GM23338 (cell line): ENCODE measurements around the gene AFAP1. TPM values are rescaled to one million over a fixed set of nuclear protein-coding genes. Genes with fewer than 3 reads are reported as not detected.

Source experiments
- ATAC-seq: fragments of 200-7000 bp; cut with Tn5 transposase; 3 replicates; pipeline ENCODE4 v1.9.1; 2020
- DNase-seq: peaks from one replicate; pipeline ENCODE4 v3.0.0-alpha.2; 2015; ENCODE audit warnings: low spot score
- H2AFZ ChIP-seq: fragments of 200-600 bp; sonication (generic); 2 replicates; pipeline ENCODE4 v1.8.0; 2016; ENCODE audit warnings: antibody characterized with exemption, mild to moderate bottlenecking, moderate library complexity
- H3F3A ChIP-seq: fragments of 200-600 bp; sonication (generic); replicated peaks from 2 replicates; pipeline ENCODE4 v1.8.0; 2017; ENCODE audit warnings: antibody characterized with exemption, mixed run types, low read depth
- H3K27ac ChIP-seq: fragments of 200-600 bp; sonication (generic); 2 replicates; pipeline ENCODE4 v1.6.1; 2016; ENCODE audit warnings: low read depth
- H3K27me3 ChIP-seq: fragments of 200-600 bp; sonication (generic); 2 replicates; pipeline ENCODE4 v1.8.0; 2016; ENCODE audit warnings: mild to moderate bottlenecking, mixed run types, moderate library complexity; ENCODE audit not compliant: insufficient read depth
- H3K36me3 ChIP-seq: fragments of 200-600 bp; sonication (generic); 2 replicates; pipeline ENCODE4 v1.8.0; 2016; ENCODE audit warnings: mild to moderate bottlenecking; ENCODE audit not compliant: insufficient read depth
- H3K4me1 ChIP-seq: fragments of 200-600 bp; sonication (generic); 2 replicates; pipeline ENCODE4 v1.8.0; 2016; ENCODE audit warnings: mild to moderate bottlenecking, moderate library complexity; ENCODE audit not compliant: insufficient read depth
- H3K4me2 ChIP-seq: fragments of 200-600 bp; sonication (generic); 2 replicates; pipeline ENCODE4 v1.7.1; 2017; ENCODE audit warnings: mixed run types
- H3K4me3 ChIP-seq: fragments of 200-600 bp; sonication (generic); 2 replicates; pipeline ENCODE4 v1.6.1; 2016; ENCODE audit warnings: mixed run types
- H3K79me2 ChIP-seq: fragments of 200-600 bp; sonication (generic); replicated peaks from 2 replicates; pipeline ENCODE4 v1.8.0; 2017; ENCODE audit warnings: mild to moderate bottlenecking; ENCODE audit not compliant: insufficient read depth
- H3K9me2 ChIP-seq: fragments of 200-600 bp; sonication (generic); 2 replicates; pipeline ENCODE4 v1.8.0; 2017; ENCODE audit not compliant: insufficient read depth
- H4K20me1 ChIP-seq: fragments of 200-600 bp; sonication (generic); replicated peaks from 2 replicates; pipeline ENCODE4 v1.8.0; 2017; ENCODE audit warnings: mild to moderate bottlenecking; ENCODE audit not compliant: insufficient read depth
- H3K27ac Mint-ChIP-seq: 2 replicates; pipeline ENCODE4 v1.8.0; 2020; ENCODE audit warnings: inconsistent platforms, mild to moderate bottlenecking, moderate library complexity, mixed read lengths
- H3K27me3 Mint-ChIP-seq: 3 replicates; pipeline ENCODE4 v1.8.0; 2022; ENCODE audit warnings: low read depth, mild to moderate bottlenecking, moderate library complexity, mixed read lengths, inconsistent platforms; ENCODE audit not compliant: insufficient read depth, poor library complexity
- H3K36me3 Mint-ChIP-seq: 3 replicates; pipeline ENCODE4 v1.8.0; 2021; ENCODE audit warnings: low read depth, mild to moderate bottlenecking, inconsistent platforms, moderate library complexity, mixed read lengths
- H3K4me1 Mint-ChIP-seq: 3 replicates; pipeline ENCODE4 v1.8.0; 2020; ENCODE audit warnings: mild to moderate bottlenecking, inconsistent platforms, mixed read lengths
- H3K4me3 Mint-ChIP-seq: 3 replicates; pipeline ENCODE4 v1.8.0; 2021; ENCODE audit warnings: moderate library complexity, mild to moderate bottlenecking, inconsistent platforms, mixed read lengths
- H3K9me3 Mint-ChIP-seq: 3 replicates; pipeline ENCODE4 v1.8.0; 2020; ENCODE audit warnings: moderate library complexity, mild to moderate bottlenecking, inconsistent platforms, mixed read lengths
- ETS1 ChIP-seq: IDR thresholded peaks from 2 replicates; pipeline ENCODE4 v1.6.1; 2016; ENCODE audit warnings: antibody characterized with exemption
- JUNB ChIP-seq: IDR thresholded peaks from one replicate; pipeline ENCODE4 v1.6.1; 2016; ENCODE audit warnings: antibody characterized with exemption; ENCODE audit not compliant: unreplicated experiment
- NANOG ChIP-seq: IDR thresholded peaks from 2 replicates; pipeline ENCODE4 v1.6.1; 2016; ENCODE audit warnings: antibody characterized with exemption, borderline replicate concordance
- ZNF462 ChIP-seq: fragments of 250-450 bp; sonication (Bioruptor Pico); IDR thresholded peaks from 2 replicates; pipeline ENCODE4 v1.5.0; 2020; ENCODE audit warnings: mild to moderate bottlenecking, moderate library complexity
- polyA plus RNA-seq: library from polyadenylated mRNA; unstranded; fragments of >200 nt; fragmentation: Nextera tagmentation; extraction: Ambion mirVana; gene quantifications from 2 replicates; pipeline ENCODE4 v1.2.1, GENCODE V29; 2016
- total RNA-seq: library from RNA; depleted of rRNA; stranded (reverse); fragments of >200 nt; shearing (Covaris generic); gene quantifications from 2 replicates; pipeline ENCODE4 v1.2.3, GENCODE V29; 2014

AFAP1 gene
- total and polyA plus RNA-seq, 2 experiments from 2014 or later, result 6.5 to 21.5 TPM

- TF ChIP-seq ZNF462 (CRISPR knock-in tag), result no peak
Measured at GRCh38 chr4:7941965-7942496, 2.4 kb upstream of the AFAP1 start (continued).

GRCh38 chr4:7941111-7941964 is 1.7 kb upstream of the AFAP1 start:
- Mint-ChIP-seq H3K36me3 (no peaks in the 10 kb centered on the region), H3K4me1 (peaks cover 37% of the 10 kb centered on the region), H3K9me3 (no peaks in the 10 kb centered on the region), H3K4me3 (peak overlapping the region; percentile 21), H3K27me3 (peaks cover 18% of the 10 kb centered on the region), H3K27ac (peak overlapping the region; percentile 49; the same call in 1 of the 2 replicates)
- H4K20me1 ChIP-seq, result no peaks in the 10 kb centered on the region
- peaks cover 21% of the 10 kb centered on the region for H3K4me1 ChIP-seq
- no peaks in the 10 kb centered on the region for H3K9me2 ChIP-seq
- H3K4me2 ChIP-seq, result peak overlapping the region; percentile 69
- H3K27me3 ChIP-seq, result no peaks in the 10 kb centered on the region
- peak overlapping the region; percentile 95 for H2AFZ ChIP-seq
- H3K79me2 ChIP-seq, result peaks cover 20% of the 10 kb centered on the region
- no peaks in the 10 kb centered on the region for H3K36me3 ChIP-seq
- peaks cover 9% of the 10 kb centered on the region; the same call in 1 of the 2 replicates for H3F3A ChIP-seq
- ATAC-seq (peak; percentile 8; the same call in 2 of the 3 replicates), DNase-seq (peak; percentile 80)
- H3K27ac ChIP-seq, result peak overlapping the region; percentile 66; the same call in 1 of the 2 replicates
- peak overlapping the region; percentile 35; the same call in 1 of the 2 replicates for H3K4me3 ChIP-seq
- no peak for TF ChIP-seq NANOG
- no peak for TF ChIP-seq ZNF462 (CRISPR knock-in tag)
- TF ChIP-seq JUNB, result no peak
- TF ChIP-seq ETS1, result no peak
